HG02852 (cell line): Measurements from ENCODE around the gene RARRES1.

ENCODE experiments used
- ATAC-seq: cut with Tn5 transposase; IDR thresholded peaks from one replicate; pipeline ENCODE4 v1.9.1; 2021; ENCODE audit warnings: mild to moderate bottlenecking, moderate library complexity; ENCODE audit not compliant: unreplicated experiment

Gene RARRES1

DNA sequence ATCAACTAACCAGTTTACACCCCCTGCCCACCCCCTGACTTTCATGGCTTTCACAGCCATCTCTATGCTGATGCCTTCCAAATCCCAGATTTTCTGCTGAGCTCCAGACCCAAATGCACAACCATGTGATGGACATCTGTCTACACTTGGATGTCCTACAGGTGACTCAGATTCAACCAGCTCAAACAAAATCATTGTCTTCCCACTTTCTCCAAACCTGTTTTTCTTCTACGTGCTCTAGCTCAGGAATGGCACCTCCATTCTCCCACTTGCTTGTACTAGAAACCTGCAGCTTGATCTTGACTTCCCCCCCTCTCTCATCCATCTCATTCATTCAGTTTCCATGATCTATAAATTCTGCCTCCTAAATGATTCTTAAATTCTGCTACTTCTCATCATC is 34.1 kb upstream of the RARRES1 start:
- no peak for ATAC-seq

DNA sequence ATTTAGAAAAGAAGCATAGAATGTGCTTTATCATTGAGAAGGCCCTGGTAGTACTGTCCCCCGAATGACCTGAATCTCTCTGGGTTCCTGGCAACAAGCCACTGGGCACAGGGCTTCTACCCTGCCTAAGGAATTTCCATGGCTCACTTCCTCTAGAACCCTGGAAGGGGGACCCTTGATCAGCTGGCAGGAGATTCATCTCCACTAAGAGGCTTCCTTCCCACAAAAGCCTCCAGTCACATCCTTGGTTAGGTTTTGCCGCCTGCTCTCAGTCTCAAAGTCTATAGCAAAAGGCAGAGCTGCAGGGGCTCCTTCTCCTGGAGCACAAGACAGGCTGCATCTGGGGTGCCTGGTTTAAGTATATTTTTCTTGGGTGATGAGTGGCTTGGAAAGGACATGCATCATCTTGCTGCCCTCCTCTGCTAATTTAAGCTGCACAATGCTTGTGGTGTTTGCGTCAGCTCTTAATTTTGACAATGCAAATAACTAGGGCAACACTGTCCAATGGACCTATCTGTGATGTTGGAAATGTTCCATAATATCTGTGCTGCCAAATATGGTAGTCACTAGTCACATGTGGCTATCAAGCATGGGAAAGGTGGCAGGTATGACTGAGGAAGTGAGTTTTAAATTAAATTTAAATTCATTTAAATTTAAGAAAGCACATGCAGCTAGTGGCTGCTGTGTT is 33.4 kb upstream of the RARRES1 start:
- ATAC-seq = no peak

DNA sequence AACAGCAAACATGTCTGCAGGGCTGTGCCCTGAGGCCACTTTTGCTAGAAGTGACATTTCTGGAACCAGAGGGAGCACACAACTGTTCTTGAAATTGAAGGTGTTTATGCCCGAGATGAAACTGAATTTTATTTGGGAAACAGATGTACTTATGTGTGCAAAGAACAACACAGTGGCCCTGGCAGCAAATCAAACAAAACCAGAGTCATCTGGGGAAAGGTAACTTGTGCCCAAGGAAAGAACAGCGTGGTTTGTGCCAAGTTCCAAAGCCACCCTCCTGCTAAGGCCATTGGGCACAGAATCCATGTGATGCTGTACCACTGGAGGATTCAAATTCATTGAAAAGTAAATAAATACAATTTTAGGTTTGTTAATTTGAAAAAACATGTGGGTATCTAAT is 31.2 kb upstream of the RARRES1 start:
- no peak for ATAC-seq

DNA sequence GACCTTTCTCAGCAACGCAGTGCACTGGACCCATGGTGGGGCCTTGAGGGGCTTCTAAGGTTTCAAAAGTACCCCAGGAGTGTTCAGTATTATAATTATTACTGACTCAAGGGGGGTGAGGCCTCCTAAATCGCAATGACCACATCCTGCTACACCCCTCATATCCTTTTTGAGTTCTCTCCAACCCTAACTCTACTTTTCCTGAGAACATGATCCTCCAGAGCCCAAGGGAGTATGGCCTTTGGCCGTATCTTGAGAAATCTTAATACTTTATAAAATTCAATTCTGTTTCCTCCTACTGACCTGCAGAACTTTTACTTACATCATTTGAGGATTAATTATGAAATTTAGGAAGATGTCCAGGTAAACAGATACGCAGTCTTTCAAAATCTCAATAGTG is 30.4 kb upstream of the RARRES1 start:
- no peak for ATAC-seq

DNA sequence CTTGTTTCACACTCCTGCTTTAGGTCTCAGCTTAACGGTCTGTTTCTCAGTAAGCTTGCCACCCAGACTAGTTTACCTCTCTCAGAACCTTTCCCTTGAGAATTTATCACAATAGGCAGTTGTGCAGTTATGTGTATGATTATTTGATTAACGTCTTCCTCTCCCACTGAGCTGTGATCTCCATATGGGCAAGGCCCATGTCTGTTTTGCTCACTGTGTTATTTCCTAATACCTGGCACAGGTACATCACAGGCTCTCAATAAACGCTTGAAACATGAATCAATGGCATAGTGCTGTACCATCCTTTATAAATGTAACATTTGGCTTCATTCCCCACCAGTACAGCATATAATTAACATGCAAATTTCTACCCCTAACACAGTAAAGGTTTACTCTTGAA is 29.1 kb upstream of the RARRES1 start:
- ATAC-seq = no peak

DNA sequence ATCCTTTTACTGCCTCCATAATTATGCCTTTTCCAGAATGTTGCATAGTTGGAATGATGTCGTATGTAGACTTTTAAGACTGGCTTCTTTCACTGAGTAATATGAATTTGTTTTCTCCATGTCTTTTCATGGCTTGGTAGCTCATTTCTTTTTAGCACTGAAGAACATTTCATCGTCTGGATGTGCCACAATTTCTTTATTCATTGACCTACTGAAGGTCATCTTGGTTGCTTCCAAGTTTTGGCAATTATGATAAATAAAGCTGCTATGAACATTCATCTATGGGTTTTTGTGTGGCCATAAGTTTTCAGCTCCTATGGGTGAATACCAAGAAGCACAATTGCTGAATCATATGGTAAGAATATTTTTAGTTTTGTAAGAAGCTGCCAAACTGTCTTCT is 23.2 kb upstream of the RARRES1 start:
- ATAC-seq = no peak

DNA sequence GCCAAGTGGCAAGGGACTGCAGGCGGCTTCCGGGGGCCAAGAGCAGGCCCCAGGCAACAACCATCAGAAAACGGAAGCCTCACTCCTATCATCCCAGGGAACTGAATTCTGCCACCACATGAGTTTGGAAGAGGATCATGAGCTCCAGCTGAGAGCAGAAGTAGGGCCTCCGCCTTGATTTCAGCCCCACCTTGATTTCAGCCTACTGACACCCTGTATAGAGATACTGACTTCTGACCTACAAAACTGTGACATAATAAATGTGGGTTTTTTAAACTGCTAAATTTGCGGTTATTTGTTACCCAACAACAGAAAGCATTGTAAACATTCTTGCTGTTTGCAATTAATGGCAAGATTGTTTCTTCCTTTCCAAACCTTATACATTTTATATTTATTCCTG is 21.6 kb upstream of the RARRES1 start:
- ATAC-seq = no peak

DNA sequence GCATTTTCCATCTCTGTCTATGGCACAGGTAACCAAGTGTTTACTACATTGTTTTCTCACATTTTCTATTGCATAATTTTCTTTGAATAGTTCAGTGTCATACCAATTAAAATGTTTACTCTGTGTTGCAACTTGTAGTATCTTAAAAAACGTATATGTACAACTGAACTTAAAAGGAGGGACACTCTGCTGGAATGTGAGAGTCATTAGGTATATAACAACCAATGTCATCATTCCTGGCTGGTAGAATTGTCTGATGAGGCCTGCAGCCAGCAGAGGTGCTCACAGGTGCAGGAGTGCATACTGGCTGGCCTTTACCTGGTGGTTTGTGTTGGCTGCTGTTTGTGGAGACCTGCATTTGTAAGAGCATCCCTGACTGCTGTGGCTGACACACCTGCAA is 19.1 kb upstream of the RARRES1 start:
- ATAC-seq = no peak

DNA sequence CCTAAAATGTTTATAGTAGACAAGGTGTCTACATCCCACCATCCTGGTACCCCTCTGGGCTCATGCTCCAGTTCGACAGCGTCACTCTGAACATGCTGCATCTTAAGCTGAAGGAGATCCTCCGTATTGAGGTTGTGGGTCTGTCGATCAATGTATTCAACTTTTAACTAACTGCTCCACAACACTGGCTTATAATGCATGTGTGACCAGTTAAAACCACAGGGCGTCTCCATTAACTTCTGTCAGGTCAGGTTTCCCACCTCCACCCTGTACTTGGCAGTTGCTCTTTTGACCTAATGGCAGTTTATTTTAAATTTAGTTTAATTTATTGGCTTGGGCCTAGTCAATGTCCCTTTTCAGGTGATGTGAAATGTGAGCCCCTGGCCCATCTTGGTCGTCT is 17.8 kb upstream of the RARRES1 start:
- ATAC-seq = no peak

DNA sequence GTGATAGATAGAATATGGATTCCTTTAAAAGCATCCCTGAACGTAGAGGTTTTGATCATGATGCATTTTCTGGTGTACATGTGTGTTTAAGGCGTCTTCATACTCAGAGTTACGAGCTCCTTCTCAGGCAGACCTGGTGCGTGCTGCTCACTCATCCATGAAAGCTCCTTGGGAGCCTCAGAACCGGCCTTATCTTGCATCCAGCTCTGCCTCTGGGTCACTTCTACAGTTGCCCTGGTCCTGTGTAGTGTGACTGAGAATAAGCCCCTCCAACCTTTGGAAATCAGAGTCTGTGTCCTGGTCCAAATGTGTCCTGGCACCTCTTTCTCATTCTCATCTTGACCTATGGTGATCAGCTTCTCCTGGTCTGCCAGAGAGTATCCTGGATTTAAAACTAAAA is 17.3 kb upstream of the RARRES1 start:
- ATAC-seq = no peak

DNA sequence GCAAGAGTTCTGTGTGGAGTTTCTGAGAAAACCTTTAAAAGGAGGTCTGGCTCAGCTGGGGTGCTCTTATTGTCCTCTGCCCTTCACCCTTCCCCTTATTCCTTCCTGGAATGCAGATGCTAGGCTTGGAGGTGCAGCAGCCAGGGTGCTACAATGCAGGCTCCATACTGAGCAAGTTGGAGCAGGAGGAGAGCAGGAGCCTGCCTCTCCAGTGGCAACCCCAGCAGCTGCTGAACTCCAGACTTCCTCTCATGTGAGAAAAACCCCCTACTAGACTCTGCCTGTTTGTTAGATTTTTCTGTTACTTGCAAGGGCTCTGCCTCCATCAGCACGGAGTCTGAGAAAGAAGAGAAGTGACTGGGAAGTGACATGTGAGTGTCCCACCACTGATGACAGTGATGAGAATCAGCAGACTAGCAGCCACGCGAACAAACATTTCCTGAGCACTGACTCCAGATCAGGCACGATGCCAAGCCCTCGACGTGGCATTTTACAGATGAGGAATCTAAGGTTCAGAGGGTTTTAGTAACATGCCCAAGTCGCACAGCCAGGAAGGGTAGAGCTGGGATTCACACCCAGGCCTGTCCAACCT is 16.1 kb upstream of the RARRES1 start:
- ATAC-seq = no peak

DNA sequence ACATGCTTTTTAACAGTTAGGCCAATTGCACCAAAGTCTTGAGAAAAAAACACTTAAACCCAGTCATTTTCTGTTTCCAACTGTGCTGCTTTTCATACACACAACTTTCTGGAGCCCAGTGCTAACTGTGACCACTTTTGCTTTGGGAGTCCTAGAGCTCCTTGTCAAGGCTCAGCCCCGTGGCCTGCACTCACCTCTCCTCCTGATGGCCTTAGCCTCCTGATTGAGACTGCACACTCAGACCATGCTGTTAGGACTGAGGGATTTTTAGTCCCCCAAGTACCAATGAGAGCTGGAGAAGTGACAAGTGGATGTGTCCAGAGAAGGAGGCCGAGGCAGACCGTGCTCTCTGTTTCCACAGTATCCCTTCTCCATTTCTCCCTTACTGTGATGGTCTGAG is 15.2 kb upstream of the RARRES1 start:
- ATAC-seq = no peak

DNA sequence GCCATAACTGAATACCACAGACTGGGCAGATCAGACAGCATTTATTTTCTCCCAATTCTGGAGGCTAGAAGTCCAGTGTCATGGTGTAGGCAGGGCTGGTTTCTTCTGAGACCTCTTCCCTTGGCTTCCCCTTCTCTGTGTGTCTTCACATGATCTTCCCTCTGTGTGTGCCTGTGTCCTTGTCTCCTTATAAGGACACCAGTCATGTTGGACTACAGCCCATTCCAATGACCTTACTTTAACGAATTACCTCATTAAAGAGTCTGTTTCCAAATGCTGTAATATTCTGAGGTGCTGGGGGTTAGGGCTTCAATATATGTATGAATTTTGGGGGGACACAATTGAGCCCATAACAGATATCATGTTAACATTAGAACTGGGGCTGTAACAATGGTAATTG is 13.3 kb upstream of the RARRES1 start:
- ATAC-seq = no peak

DNA sequence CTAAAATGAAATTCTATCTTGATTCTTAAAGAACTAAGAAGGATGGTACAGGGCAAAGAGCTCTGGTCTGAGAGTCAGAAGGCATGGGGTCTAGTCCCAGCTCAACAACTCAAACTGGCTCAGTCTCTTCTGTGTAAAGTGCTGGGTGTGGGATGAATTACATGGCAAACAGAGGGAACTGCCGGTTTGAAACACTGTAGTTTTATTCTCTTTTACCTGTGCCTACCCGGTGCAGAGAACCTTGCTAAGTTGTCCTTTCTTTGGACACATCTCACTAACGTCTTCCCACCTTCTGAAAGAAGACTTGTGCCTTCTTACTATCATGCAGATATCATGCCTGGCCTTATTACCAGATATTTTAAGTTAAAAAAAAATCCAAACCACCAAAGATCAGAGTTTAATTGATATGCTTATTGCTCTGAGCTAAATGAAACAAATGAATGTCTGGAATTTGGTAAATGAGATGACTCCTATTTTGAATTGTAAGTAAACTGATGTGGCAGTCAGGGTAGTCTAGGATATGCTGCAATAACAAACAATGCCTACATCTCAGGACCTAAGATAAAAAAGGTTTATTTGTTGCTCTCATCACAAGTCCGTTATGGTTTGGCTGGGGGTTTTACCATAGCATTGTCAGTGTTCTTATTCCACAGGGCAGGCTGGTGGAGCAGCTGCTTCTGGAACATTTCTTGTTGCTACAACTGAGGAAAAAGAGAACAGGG is 12.5 kb upstream of the RARRES1 start:
- no peak for ATAC-seq

DNA sequence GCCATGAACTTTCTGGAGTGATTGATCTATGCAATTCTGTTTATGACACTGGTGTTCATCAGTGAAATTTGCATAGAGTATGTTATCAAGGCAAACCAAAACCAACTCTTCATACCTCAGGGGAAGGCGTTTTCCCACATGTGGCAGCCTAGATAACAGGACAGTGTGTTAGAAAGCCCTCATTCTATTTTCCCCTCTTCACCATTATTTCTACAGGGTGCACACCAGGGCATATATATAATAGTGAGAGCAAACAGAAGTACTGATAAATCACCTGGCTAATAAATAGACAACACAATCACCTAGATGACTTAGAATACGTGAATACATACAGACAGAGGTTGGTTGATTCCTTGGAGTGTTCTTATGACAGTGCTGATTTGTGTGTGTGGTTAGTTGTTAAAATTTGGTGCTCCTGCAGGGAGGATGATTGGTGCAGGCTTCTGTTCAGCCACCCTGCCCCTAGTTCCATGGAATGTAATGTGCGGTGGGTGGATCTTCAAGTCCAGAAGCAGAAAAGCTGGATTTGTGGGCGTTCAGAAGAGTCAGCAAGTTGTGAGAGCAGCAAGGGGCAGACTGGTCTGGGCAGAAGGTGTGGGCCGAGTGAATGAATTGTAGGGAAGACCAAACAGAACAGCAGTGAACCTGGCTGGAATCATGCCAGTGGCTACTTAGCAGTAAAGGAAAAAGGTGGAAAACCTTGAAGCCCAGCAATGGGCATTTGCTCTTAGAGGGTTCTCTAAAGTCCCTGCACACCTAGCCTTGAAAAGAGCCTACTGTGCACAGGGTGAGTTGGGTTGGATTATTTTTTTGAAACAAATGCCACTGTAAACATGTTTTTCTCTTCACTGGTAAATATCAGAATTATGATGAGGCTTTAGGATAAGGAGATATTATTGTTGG is 11.7 kb upstream of the RARRES1 start:
- no peak for ATAC-seq

DNA sequence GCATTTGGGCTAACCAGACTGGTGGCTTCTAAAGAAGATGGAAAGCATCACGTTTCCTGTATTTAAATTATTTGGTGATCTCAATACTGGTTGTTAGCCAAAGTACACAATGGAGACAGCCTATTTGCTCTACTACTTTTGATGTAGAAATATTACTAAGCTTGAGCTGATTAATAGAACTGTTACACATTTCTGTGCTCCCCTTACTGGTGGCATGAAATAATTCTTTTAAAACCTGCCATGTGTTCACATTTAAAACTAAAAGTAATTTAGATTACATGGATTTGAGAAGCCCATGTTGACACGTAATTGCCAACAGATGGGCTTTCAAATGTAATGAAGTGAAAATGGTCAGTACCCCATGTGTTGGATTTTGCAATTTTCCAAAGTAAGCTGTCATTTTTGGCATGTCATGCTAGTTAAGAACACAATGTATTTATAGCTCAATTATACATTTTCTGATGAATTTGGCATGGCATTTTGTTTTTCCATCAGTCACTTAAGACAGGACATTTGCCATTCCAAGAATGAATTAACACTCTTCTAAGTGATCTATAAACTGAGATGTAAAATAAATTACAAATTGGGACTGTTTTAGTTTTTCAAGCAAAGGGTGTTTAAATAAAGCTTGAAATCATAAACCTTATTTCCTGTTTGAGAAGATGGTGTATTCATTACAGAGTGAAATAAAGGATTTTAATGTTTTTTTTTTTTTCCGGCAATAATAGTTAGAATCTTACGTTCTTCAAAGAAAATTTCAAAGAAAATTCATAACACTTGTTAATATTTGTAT is 10.8 kb upstream of the RARRES1 start:
- no peak for ATAC-seq

DNA sequence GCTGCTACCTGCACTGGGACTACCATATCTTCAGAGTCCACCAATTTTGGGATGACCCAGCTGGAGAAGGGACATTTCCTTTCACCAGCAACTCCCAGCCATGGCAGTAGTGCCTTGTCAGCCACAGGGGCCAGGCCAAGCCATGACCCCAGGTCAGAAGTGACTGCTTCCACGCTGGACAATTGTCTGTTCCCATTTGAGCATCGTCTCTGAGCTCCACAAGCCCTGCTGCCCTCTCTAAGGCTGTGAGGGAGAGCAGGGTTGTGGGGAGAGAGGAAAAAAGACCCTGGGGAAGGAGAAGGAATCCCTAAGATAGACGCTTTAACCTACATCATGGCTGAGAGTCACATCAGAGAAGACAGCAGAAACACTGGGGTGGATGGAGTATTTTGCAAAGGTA is 7.4 kb upstream of the RARRES1 start:
- ATAC-seq = no peak

DNA sequence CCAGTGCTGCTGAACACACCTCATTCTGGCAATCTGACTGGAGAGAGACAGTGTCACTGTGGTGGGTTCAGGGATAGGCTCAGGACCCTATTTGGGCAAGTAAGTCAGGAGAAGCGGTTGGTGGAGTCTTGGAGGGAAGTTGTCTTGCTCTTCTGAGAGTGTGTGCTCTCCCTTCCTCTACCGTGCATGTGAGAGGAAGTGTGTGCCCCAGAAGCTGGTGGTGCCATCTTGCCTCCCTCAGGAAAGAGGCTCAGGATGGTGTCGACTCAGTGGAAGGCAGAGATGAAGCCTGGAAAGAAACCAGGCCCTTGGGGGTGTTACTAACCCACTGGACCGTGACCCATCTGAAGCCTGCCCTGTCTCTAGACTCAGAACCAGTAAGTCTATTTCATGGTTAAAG is 6.8 kb upstream of the RARRES1 start:
- no peak for ATAC-seq

DNA sequence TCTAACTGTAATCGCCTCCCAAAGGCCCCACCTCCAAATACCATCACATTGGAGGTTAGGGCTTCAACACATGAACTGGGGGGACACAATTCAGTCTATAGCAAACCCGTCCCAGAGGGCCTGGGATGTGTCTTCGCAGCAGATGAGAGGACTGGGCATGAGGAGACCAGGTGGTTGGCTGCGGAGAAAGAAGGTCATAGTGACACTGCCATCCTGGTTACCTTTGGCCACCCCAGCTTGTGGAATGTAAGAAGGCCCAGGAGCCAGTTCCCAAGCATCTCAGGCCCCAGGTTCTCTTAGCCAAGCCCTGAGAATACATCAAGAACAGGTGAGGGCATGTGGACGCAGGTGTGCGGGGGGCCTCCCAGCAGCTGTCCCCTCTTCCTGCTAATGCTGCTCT is 6.4 kb upstream of the RARRES1 start:
- ATAC-seq = no peak

DNA sequence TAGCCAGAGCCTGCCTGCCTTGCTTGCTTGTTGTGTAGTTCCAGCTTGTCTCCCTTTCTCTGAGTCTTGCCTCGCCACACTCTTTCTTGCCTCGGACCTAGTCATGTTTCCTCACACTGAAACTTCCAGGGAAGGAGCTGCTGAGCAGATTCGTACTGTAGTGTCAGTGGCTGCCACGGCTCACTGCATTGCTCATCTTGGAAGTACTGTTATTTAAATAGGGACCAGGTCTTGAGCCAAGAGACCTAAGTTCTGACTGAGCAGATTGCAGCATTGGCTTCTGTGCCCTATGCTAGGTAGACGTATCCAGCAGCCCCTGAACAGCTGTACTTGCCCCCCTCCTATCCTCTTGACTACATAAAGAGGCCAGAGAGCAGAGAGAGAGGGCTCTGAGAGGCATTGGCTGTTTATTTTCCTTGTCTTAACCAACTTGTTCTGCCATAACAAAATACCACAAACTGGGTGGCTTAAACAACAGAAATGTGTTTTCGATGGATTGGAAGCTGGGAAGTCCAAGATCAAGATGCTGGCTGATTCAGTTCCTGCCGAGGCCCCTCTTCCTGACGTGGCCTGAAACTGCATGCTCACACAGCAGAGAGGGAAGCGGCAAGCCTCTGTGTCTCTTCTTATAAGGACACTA is 5.8 kb upstream of the RARRES1 start:
- ATAC-seq = no peak
